ENCODE results near the gene ARTN.

The ARTN gene

DNA sequence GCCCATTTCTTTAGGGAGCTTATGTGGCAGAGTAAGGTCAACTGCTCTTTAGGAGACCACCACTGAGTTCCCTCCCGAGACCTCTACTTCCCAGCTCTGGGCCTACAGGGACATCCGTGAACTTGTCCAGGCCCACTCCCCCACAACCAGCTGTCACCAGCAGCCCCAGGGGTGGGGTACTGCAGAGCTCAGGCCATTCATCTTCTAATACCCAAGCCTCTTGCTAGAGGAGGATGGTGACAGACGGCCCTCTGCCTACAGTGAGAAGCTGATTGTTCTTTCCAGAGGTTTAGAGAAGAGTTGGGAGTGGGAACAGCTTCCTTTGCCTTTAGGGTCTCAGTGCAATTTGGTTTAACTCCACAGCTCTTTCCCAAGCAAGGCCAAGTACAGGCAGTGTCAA lies 33.2 kb upstream of the ARTN start:
- peaks cover 27% of the 10 kb centered on the region for H3K36me3 Mint-ChIP-seq (ENCODE audit: low read depth)
- peaks cover 4% of the 10 kb centered on the region for H3K27me3 Mint-ChIP-seq (ENCODE audit: low read depth, poor library complexity)
- no peaks in the 10 kb centered on the region for H3K9me3 Mint-ChIP-seq

GRCh38 chr1:43901196-43901961 lies 32.2 kb upstream of the ARTN start:
- TF ChIP-seq, protein P1, sequence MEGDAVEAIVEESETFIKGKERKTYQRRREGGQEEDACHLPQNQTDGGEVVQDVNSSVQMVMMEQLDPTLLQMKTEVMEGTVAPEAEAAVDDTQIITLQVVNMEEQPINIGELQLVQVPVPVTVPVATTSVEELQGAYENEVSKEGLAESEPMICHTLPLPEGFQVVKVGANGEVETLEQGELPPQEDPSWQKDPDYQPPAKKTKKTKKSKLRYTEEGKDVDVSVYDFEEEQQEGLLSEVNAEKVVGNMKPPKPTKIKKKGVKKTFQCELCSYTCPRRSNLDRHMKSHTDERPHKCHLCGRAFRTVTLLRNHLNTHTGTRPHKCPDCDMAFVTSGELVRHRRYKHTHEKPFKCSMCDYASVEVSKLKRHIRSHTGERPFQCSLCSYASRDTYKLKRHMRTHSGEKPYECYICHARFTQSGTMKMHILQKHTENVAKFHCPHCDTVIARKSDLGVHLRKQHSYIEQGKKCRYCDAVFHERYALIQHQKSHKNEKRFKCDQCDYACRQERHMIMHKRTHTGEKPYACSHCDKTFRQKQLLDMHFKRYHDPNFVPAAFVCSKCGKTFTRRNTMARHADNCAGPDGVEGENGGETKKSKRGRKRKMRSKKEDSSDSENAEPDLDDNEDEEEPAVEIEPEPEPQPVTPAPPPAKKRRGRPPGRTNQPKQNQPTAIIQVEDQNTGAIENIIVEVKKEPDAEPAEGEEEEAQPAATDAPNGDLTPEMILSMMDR (IDR thresholded peaks at IDR 0.05) = no peak
- peaks cover 9% of the 10 kb centered on the region for H3K27me3 Mint-ChIP-seq (ENCODE audit: low read depth, poor library complexity)
- no peak for DNase-seq
- peaks cover under 1% of the 10 kb centered on the region for H3K9me3 Mint-ChIP-seq
- H3K4me1 Mint-ChIP-seq = peaks cover 4% of the 10 kb centered on the region
- H3K4me3 Mint-ChIP-seq = no peak overlapping the region
- peaks cover 24% of the 10 kb centered on the region for H3K36me3 Mint-ChIP-seq (ENCODE audit: low read depth)
- H3K27ac Mint-ChIP-seq = no peak overlapping the region

More for the DNA sequence above, 33.2 kb upstream of the ARTN start:
- Mint-ChIP-seq H3K4me3 (no peak overlapping the region), H3K27ac (no peak overlapping the region), H3K4me1 (peaks cover 4% of the 10 kb centered on the region)
- no peak for DNase-seq
- TF ChIP-seq, protein P1 (IDR thresholded peaks at IDR 0.05) = no peak

GRCh38 chr1:43902058-43902831 lies 31.4 kb upstream of the ARTN start:
- peaks cover 21% of the 10 kb centered on the region for H3K36me3 Mint-ChIP-seq (ENCODE audit: low read depth)
- TF ChIP-seq, protein P1 (IDR thresholded peaks at IDR 0.05) = no peak
- H3K27me3 Mint-ChIP-seq (ENCODE audit: low read depth, poor library complexity) = peaks cover 9% of the 10 kb centered on the region
- no peak for DNase-seq
- H3K4me3 Mint-ChIP-seq = no peak overlapping the region
- peaks cover 4% of the 10 kb centered on the region for H3K4me1 Mint-ChIP-seq
- H3K9me3 Mint-ChIP-seq = peaks cover 4% of the 10 kb centered on the region
- H3K27ac Mint-ChIP-seq = peak overlapping the region; percentile 77

DNA sequence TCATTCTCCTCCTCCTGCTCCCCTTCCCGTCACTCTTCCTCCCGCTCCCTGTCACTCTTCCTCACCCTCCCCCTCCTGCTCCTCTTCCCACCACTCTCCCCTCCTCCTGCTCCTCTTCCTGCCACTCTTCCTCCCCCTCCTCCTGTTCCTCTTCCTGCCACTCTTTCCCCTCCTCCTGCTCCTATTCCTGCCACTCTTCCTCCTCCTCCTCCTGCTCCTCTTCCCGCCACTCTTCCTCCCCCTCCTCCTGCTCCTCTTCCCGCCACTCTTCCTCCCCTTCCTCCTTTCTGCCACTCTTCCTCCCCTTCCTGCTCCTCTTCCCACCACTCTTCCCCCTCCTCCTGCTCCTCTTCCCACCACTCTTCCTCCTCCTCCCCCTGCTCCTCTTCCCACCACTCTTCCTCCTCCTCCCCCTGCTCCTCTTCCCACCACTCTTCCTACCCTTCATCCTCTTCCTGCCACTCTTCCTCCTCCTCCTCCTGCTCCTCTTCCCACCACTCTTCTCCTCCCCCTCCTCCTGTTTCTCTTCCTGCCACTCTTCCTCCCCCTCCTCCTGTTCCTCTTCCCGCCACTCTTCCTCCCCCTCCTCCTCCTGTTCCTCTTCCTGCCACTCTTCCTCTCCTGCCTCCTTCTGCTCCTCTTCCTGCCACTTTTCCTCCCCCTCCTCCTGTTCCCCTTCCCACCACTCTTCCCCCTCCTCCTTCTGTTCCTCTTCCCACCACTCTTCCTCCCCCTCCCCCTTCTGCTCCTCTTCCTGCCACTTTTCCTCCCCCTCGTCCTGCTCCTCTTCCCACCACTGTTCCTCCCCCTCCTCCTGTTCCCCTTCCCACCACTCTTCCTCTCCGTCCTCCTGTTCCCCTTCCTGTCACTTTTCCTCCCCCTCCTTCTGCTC lies 28.7 kb upstream of the ARTN start:
- peaks cover 9% of the 10 kb centered on the region for H3K27me3 Mint-ChIP-seq (ENCODE audit: low read depth, poor library complexity)
- H3K9me3 Mint-ChIP-seq = peaks cover 4% of the 10 kb centered on the region
- no peak overlapping the region for H3K4me3 Mint-ChIP-seq
- peaks cover 19% of the 10 kb centered on the region for H3K36me3 Mint-ChIP-seq (ENCODE audit: low read depth)
- peaks cover 4% of the 10 kb centered on the region for H3K4me1 Mint-ChIP-seq
- TF ChIP-seq, protein P1 (IDR thresholded peaks at IDR 0.05) = no peak
- no peak overlapping the region for H3K27ac Mint-ChIP-seq
- DNase-seq = no peak

DNA sequence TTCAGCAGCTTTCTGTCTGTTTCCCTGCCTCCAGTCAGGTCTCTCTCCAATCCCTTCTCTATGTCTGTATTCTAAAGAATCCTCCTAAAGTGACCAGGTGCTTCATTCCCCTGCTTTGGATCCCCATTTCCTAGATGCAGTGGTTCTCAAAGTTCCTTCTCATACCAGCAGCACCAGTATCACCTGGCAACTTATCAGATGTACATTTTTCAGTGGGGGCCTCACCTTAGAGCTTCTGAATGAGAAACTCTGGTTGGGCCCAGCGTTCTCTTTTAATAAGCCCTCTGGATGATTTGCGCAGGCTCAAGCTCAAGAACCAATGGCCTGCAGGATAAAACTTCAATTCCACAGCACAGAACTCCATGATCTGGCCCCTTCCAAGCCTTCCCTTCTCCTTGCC lies 25.4 kb upstream of the ARTN start:
- Mint-ChIP-seq H3K27me3 (ENCODE audit: low read depth, poor library complexity) (peaks cover 9% of the 10 kb centered on the region), H3K4me3 (no peak overlapping the region), H3K9me3 (peaks cover 4% of the 10 kb centered on the region), H3K27ac (no peak overlapping the region), H3K4me1 (peaks cover 15% of the 10 kb centered on the region), H3K36me3 (ENCODE audit: low read depth) (peaks cover 16% of the 10 kb centered on the region)
- TF ChIP-seq, protein P1 (IDR thresholded peaks at IDR 0.05) = no peak
- no peak for DNase-seq

Measured in nephron progenitor cell (in vitro differentiated cells).